ENCODE measurements around the gene SLC34A1.
A peak's percentile ranks its signal among the peaks of the same experiment; 100 is the strongest.

SLC34A1 gene

GRCh38 chr5:177387405-177387804 lies 3.2 kb downstream of the SLC34A1 start:
- no peak overlapping the region for H3K4me3 ChIP-seq (replicated peaks in 1 of 2; ENCODE audit: low read depth in 2 of 2, low read length in 2 of 2)
- no peak for DNase-seq (ENCODE audit: low read depth in 2 of 2)
- TF ChIP-seq CTCF (IDR thresholded peaks at IDR 0.05; ENCODE audit: low read depth, low read length): no peak

- no peak for DNase-seq (ENCODE audit: low read depth in 2 of 2)
- H3K4me3 ChIP-seq (replicated peaks in 1 of 2; ENCODE audit: low read depth in 2 of 2, low read length in 2 of 2): no peak overlapping the region
- no peak for TF ChIP-seq CTCF (IDR thresholded peaks at IDR 0.05; ENCODE audit: low read depth, low read length)
Measured at GRCh38 chr5:177388521-177389052, 4.4 kb downstream of the SLC34A1 start.

GRCh38 chr5:177389241-177390169 lies 5.3 kb downstream of the SLC34A1 start:
- TF ChIP-seq CTCF (IDR thresholded peaks at IDR 0.05; ENCODE audit: low read depth, low read length): no peak
- peak; percentile 71 to 93 for DNase-seq (ENCODE audit: low read depth in 2 of 2)
- H3K4me3 ChIP-seq (replicated peaks in 1 of 2; ENCODE audit: low read depth in 2 of 2, low read length in 2 of 2): no peak overlapping the region

- no peak overlapping the region for H3K4me3 ChIP-seq (replicated peaks in 1 of 2; ENCODE audit: low read depth in 2 of 2, low read length in 2 of 2)
- TF ChIP-seq CTCF (IDR thresholded peaks at IDR 0.05; ENCODE audit: low read depth, low read length): peak; percentile 88
- DNase-seq (ENCODE audit: low read depth in 2 of 2): peak; percentile 86 to 87
Measured at GRCh38 chr5:177390363-177391300, 6.4 kb downstream of the SLC34A1 start.

- DNase-seq (ENCODE audit: low read depth in 2 of 2): no peak
- no peak overlapping the region for H3K4me3 ChIP-seq (replicated peaks in 1 of 2; ENCODE audit: low read depth in 2 of 2, low read length in 2 of 2)
- no peak for TF ChIP-seq CTCF (IDR thresholded peaks at IDR 0.05; ENCODE audit: low read depth, low read length)
Measured at GRCh38 chr5:177392765-177393164, 8.5 kb downstream of the SLC34A1 start.

GRCh38 chr5:177393206-177393765 lies 9.1 kb downstream of the SLC34A1 start:
- no peak for DNase-seq (ENCODE audit: low read depth in 2 of 2)
- TF ChIP-seq CTCF (IDR thresholded peaks at IDR 0.05; ENCODE audit: low read depth, low read length): no peak
- no peak overlapping the region for H3K4me3 ChIP-seq (replicated peaks in 1 of 2; ENCODE audit: low read depth in 2 of 2, low read length in 2 of 2)
